Measurements from ENCODE around the gene PEX5L. TPM values are rescaled to one million over a fixed set of nuclear protein-coding genes. Genes with fewer than 3 reads are reported as not detected.
A peak's percentile ranks its signal among the peaks of the same experiment; 100 is the strongest.
"Not testable (repeated sequence)": the region's sequence is repeated elsewhere in the genome, so short reads cannot be mapped to it uniquely, and the experiment has no call there.

PEX5L gene
- total RNA-seq, 1 donor from 2014 or later = 40.8 TPM

DNA sequence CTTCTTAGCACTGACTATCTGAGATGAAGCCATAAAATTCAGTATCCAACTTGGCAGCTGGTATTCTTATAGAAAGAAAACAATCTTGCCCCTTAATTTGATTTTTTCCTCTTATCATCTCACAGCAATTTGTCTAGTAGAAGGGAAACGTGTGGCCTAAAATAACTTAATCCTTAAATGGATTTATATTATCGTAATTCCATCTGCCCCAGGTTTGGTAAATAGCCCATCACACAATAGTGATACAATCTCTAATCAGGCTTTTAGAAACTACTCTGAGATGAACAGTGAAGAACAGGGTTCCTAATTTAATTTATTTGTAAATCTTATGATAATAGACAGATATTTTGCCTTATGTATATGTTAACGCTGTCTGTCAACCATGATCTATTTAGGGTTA, 24.8 kb downstream of the PEX5L start:
- DNase-seq (ENCODE audit: low spot score in 2 of 2) (no peak), FAIRE-seq (no peak)

GRCh38 chr3:180008318-180008717, 28.4 kb downstream of the PEX5L start:
- not testable (repeated sequence) for FAIRE-seq; DNase-seq (ENCODE audit: low spot score in 2 of 2)

DNA sequence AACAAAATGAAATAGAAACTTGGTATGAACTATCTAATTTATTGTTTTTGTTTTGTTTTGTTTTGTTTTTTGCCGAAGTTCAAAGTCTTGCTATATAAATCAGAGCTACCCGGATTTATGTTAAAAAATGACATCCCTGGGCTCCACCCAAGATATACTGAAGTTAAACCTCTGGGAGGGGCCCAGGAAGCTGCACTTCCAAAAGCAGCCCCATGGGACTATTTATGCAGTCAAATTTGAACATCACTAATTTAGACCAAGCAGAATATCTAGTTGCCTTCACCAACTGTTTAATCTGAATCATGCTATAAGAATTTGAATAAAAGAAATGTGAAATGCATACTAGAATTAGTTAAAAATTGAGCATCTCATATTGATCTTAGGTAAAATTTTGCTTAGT, 32.2 kb downstream of the PEX5L start:
- no peak for FAIRE-seq
- no peak for DNase-seq (ENCODE audit: low spot score in 2 of 2)

DNA sequence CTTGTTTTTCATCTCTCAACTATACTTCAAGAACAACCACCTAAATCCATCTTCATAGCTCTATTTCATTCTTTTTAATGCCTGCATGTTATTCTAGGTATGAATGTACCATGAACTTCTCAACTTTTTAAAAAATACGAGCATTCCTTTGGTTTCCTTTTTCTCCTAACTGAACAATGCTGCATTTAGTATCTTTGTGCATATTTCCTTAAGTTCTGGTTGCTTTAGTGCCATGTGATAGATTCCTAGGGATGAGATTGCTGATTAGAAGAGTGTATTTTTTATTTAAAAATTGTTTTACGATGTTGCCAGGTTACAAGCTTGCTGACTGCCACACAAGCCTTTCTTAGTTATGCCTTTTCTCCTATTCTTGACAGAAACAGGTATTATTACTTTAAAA, 34.7 kb downstream of the PEX5L start:
- DNase-seq (ENCODE audit: low spot score in 2 of 2) (no peak), FAIRE-seq (no peak)

GRCh38 chr3:180000500-180000899, 36.2 kb downstream of the PEX5L start:
- DNase-seq (ENCODE audit: low spot score in 2 of 2) (no peak), FAIRE-seq (no peak)

DNA sequence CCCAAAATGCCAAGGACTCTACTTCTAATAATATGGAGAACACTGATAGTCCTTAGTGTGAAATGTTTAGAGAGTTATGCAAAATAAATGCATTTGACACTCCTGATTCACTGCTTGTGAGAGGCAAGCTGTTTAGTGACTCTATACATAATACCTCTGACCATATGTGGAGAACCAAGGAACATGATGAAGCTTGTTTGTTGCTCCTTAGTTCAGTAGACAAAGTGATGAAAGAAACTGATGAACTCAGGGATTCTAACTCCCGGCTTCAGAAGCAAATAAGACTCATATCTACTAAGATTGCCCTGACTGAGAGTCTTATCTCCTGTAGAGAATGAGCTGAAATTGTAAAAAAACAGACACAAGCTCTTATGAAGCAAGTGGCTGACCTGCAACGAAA, 41.3 kb downstream of the PEX5L start:
- no peak for DNase-seq (ENCODE audit: low spot score in 2 of 2)

DNA sequence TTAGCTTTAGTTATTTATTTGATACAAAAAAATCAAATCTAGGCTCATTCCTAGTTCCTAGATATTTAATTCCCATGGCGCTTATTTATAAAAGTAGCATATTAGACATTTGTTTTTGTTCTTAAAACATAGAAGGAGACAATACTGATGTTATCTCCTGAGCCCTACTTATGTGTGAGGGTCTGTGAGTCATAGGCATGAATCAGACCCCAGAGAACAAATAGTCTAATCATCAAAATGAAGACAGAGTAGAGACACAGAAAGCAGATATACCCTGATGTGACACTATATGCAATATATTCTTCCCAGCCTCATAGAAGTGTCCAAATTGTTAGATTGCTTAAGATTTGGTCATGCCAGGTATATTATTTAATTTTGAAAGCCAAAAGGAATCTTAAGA, 44.9 kb downstream of the PEX5L start:
- DNase-seq (ENCODE audit: low spot score in 2 of 2) (no peak), FAIRE-seq (no peak)

More for the DNA sequence above, 41.3 kb downstream of the PEX5L start:
- FAIRE-seq = no peak

GRCh38 chr3:179991104-179991503, 45.6 kb downstream of the PEX5L start:
- FAIRE-seq (no peak), DNase-seq (ENCODE audit: low spot score in 2 of 2) (no peak)

DNA sequence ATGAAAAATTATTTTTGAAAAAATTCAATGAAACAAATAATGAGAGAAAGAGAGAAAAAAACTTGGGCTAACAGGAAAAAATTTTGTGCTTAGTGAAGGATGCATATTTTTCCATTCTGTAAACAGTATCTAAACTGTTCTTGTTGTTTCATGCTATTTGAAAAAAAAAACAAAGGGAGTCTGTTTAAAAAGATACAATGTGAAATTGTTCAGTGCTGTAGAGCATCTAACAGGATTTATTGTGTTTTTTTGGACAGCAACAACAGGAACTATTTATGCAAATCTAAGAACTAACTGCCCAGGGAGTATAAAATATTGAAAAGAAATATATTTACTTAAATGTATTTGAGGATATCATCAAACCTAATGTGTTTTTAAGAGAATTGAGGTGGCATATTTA, 55.1 kb downstream of the PEX5L start:
- DNase-seq (ENCODE audit: low spot score in 2 of 2) (no peak), FAIRE-seq (peak; percentile 99)

GRCh38 chr3:179977356-179977755, 59.4 kb downstream of the PEX5L start:
- no peak for FAIRE-seq

GRCh38 chr3:179973931-179974361, 62.8 kb downstream of the PEX5L start:
- FAIRE-seq = no peak
- DNase-seq (ENCODE audit: low spot score in 2 of 2) = no peak

More at GRCh38 chr3:179977356-179977755, 59.4 kb downstream of the PEX5L start:
- no peak for DNase-seq (ENCODE audit: low spot score in 2 of 2)

DNA sequence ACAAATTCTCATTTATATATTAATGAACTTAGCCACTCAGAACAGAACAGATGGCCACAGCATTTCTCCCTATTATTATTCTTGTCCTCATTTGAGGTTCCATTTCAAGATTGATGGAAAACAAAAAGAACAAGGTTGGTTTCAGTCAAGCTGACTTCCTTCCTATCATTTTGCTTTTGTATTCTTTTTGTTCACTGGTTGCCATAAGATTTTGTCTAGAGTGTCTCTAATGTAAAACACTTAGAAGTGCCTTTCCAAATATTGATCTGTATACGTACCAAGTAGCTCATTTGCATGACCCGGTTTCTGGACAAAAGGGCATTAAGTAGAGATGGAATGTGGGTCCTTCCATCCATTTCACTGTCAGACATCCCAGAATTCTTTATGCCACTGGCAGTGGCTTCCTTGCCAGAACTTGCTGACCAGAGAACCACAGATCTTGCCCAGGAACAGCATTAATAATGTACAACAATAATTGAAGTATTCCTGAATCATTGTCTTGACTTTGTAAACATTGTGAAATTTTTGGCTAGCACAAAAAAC, 63.8 kb downstream of the PEX5L start:
- FAIRE-seq (no peak), DNase-seq (ENCODE audit: low spot score in 2 of 2) (no peak)

GRCh38 chr3:179971280-179971679, 65.5 kb downstream of the PEX5L start:
- no peak for DNase-seq (ENCODE audit: low spot score in 2 of 2)
- FAIRE-seq = no peak

DNA sequence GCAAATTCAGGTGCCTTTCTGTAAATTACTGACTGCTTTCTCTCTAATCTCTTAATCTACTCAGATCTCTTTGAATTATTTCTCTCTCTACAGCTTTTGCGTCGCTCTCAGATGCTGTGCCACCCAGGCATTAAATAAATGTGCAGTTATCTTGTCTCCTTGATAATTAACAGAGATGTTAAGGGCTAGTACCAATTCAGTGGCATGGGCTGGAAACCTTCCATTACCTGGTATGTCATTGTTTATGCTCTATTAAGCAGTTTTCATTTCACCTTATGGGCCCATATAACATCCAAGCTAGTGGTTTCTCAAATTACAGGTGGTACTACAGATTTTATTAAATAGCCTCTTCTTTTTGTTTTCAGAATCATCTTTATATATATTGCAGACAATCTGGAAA, 66.0 kb downstream of the PEX5L start:
- FAIRE-seq (no peak), DNase-seq (ENCODE audit: low spot score in 2 of 2) (no peak)

DNA sequence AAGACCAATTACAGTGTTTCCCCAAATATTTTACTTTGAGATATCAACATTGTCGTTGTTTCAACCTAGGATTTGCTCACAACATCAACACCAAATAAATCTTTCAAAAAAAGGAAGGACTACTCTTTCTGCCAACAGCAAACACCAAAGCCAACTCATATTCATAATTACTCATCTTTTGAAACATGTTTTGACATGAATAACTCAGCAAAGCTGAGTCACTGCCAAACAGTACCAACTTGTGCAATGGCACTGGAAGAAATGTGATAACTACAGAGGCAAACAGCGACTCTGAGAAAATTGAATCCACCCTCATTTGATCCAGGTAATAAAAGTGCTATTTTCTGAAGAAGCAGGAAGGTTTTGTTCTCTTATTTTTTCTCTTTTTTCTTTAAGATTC, 67.2 kb downstream of the PEX5L start:
- FAIRE-seq (no peak), DNase-seq (ENCODE audit: low spot score in 2 of 2) (no peak)

- no peak for FAIRE-seq
- no peak for DNase-seq (ENCODE audit: low spot score in 2 of 2)
Measured at GRCh38 chr3:179967622-179968021, 69.1 kb downstream of the PEX5L start.

- DNase-seq (ENCODE audit: low spot score in 2 of 2) = no peak
- FAIRE-seq = no peak
Measured at GRCh38 chr3:179964890-179965289, 71.8 kb downstream of the PEX5L start.

DNA sequence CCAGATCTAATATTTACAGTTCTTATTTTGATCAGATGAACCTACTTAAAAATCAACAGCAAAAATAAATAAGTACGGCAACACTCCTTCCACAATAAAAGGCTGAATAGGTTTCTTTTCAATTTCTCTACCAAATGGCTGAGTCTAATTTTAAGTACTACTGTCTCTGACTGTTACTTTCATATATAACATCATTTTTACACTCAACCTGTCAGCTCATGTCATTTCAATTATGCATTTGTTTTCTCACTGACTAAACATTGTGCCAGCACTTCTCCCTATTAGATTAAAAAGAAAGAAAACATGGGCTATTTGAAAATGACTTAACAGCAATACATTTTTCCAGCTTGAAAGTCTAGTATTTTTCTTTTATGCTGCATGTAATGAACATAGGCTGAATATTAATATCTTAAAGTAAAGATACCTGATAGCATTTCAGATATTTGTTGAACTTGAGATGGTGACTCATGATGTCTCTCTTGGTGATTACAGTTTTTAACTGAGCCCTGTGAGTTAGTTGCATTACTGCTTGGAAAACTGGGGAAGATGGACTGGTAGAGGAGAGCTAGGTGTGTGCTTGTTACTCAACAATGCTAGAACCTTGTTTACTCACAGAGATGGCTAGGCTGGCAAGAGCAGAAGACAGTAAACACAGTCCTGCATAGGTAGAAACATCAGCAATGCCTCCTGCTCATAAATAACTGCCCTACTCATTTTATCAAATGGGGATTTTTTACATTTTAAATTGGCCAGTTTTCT, 73.9 kb downstream of the PEX5L start:
- DNase-seq (ENCODE audit: low spot score in 2 of 2) (no peak), FAIRE-seq (no peak)

GRCh38 chr3:179961703-179962078, 75.0 kb downstream of the PEX5L start:
- FAIRE-seq (no peak), DNase-seq (ENCODE audit: low spot score in 2 of 2) (no peak)

GRCh38 chr3:179961071-179961702, 75.5 kb downstream of the PEX5L start:
- DNase-seq (ENCODE audit: low spot score in 2 of 2) (no peak), FAIRE-seq (no peak)

GRCh38 chr3:179958759-179959158, 78.0 kb downstream of the PEX5L start:
- DNase-seq (ENCODE audit: low spot score in 2 of 2) = no peak
- no peak for FAIRE-seq

DNA sequence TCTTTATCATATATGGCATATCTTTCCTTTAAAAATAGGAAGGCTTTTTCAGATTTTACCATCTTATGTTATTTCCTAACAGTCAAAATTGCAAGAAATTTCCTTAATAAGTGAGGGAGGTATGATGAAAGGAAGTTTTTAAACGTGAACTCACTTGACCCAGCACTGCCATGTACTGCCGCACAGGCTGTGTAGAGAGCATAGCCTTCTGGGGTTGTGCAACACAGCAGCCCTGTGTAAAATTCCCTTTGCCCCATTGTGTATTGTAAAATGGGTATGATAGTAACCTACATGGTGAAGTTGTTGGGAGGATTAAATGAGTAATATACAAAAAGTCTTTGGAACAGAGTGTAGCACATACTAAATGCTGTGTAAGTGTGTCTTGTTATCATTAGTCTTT, 78.6 kb downstream of the PEX5L start:
- FAIRE-seq (no peak), DNase-seq (ENCODE audit: low spot score in 2 of 2) (no peak)
